Calu3 (cell line): Measurements from ENCODE around the gene WNT9B. TPM values are rescaled to one million over a fixed set of nuclear protein-coding genes. Genes with fewer than 3 reads are reported as not detected.

ENCODE experiments used
- BruUV-seq: library from RNA; stranded (reverse); fragments of 400-500 nt; replicated peaks from 2 replicates; lab custom pipeline; 2021; lab: Mats Ljungman, UMichigan
- CTCF ChIA-PET: fragments of 300-600 bp; sonication (Branson Sonifier 250); formaldehyde crosslinking; loops from one replicate; lab custom pipeline; 2022; ENCODE audit warnings: antibody characterized with exemption; lab: Charles Lee
- DNase-seq: peaks from one replicate; pipeline ENCODE4 v3.0.0; 2022
- H3K27ac Mint-ChIP-seq: one replicate; pipeline ENCODE4 v1.8.0; 2022; ENCODE audit warnings: mixed read lengths; ENCODE audit not compliant: unreplicated experiment
- H3K27me3 Mint-ChIP-seq: one replicate; pipeline ENCODE4 v1.8.0; 2022; ENCODE audit warnings: mixed read lengths; ENCODE audit not compliant: unreplicated experiment
- H3K36me3 Mint-ChIP-seq: one replicate; pipeline ENCODE4 v1.8.0; 2022; ENCODE audit warnings: mild to moderate bottlenecking, moderate library complexity, mixed read lengths; ENCODE audit not compliant: insufficient read depth, unreplicated experiment
- H3K4me1 Mint-ChIP-seq: one replicate; pipeline ENCODE4 v1.8.0; 2022; ENCODE audit warnings: mild to moderate bottlenecking, low read depth, mixed read lengths; ENCODE audit not compliant: unreplicated experiment
- H3K4me3 Mint-ChIP-seq: one replicate; pipeline ENCODE4 v1.8.0; 2022; ENCODE audit warnings: mild to moderate bottlenecking, low read depth, moderate library complexity, mixed read lengths; ENCODE audit not compliant: unreplicated experiment
- H3K9me3 Mint-ChIP-seq: one replicate; pipeline ENCODE4 v1.8.0; 2022; ENCODE audit warnings: low read depth, mixed read lengths; ENCODE audit not compliant: unreplicated experiment
- intact Hi-C: fragments of 100-400 bp; cut with micrococcal nuclease; formaldehyde crosslinking; loops from one replicate; pipeline ENCODE4 v1.10.0; 2022; ENCODE audit not compliant: unreplicated experiment
- total RNA-seq: library from RNA; stranded (reverse); gene quantifications from 2 replicates; pipeline ENCODE4 v1.2.3, GENCODE V29; 2022
- TF ChIP-seq, protein P1 (sequence below): fragments of 200-600 bp; IDR thresholded peaks from one replicate; pipeline ENCODE4 v1.8.0; 2022; ENCODE audit warnings: antibody characterized with exemption; ENCODE audit not compliant: unreplicated experiment

The WNT9B gene
- total RNA-seq, 1 experiment from 2014 or later: not detected

DNA sequence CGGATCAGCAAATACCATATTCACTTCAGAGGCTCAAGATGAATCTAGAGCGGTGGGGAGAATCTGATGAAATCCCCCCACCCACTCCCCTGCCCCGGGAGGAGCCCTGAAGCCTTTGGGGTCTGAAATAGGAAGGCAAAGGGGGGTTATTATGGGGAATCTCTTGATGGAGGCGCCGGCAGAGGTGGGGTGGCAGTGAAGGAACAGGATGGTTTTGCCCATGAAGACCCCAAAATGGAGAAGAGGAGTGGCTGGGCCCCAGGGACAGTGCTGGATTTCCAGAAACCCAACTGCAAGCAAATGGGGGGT is 33.5 kb upstream of the WNT9B start:
- peaks cover 6% of the 10 kb centered on the region for H3K4me1 Mint-ChIP-seq
- H3K27me3 Mint-ChIP-seq: peaks cover 89% of the 10 kb centered on the region
- H3K9me3 Mint-ChIP-seq: no peaks in the 10 kb centered on the region
- BruUV-seq: no TSS peak
- intact Hi-C loops: loop anchor here (10.0 kb wide), 1 partner anchor 73 kb away; no protein-coding TSS in a partner anchor
- no peak for DNase-seq
- no peaks in the 10 kb centered on the region for H3K36me3 Mint-ChIP-seq
- no peak overlapping the region for H3K27ac Mint-ChIP-seq
- TF ChIP-seq, protein P1, sequence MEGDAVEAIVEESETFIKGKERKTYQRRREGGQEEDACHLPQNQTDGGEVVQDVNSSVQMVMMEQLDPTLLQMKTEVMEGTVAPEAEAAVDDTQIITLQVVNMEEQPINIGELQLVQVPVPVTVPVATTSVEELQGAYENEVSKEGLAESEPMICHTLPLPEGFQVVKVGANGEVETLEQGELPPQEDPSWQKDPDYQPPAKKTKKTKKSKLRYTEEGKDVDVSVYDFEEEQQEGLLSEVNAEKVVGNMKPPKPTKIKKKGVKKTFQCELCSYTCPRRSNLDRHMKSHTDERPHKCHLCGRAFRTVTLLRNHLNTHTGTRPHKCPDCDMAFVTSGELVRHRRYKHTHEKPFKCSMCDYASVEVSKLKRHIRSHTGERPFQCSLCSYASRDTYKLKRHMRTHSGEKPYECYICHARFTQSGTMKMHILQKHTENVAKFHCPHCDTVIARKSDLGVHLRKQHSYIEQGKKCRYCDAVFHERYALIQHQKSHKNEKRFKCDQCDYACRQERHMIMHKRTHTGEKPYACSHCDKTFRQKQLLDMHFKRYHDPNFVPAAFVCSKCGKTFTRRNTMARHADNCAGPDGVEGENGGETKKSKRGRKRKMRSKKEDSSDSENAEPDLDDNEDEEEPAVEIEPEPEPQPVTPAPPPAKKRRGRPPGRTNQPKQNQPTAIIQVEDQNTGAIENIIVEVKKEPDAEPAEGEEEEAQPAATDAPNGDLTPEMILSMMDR: no peak
- CTCF ChIA-PET: no interaction called here
- peak overlapping the region; percentile 62 for H3K4me3 Mint-ChIP-seq

DNA sequence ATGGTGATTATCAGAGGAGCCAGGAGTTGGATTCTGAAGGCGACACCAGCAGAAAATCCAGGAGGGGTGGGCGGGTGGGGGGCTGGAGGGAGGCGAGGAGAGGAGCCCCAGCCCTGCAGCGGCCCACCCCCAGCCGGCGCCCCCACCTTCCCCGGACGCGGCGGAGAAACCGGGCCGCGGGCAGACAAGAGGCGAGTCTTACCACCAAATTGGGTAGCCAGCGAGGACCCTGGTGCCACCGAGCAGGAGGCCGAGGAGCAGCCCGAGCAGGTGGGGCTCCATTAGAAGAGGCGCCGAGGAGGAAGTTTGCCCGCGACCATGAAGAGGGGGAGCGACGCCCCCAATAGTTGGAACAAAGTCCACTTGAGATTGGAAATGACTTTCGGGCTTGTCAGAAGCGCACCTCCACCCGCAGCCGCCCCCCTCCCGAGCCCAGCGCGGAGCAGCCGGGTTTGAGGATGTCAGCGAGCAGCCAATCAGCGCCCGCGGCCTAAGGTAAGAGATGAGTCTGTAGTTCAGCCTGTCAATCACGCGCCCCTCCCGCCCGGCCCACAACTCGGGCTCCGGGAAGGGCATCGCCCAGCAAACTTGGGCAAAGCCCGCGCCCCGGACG is 33.0 kb upstream of the WNT9B start, which contains the start of gene WNT3:
Gene WNT3, minus strand, starts transcription at position 377 of the 613 bp plus-strand sequence. Its CDS starts 95 bp downstream, at position 282.
- Mint-ChIP-seq H3K9me3 (no peaks in the 10 kb centered on the region), H3K27ac (no peak within 1 kb of the TSS), H3K27me3 (peaks cover 83% of the 10 kb centered on the region), H3K36me3 (no peaks in the 10 kb centered on the region), H3K4me3 (peak within 1 kb of the TSS; percentile 62), H3K4me1 (peaks cover 6% of the 10 kb centered on the region)
- no TSS peak for BruUV-seq
- TF ChIP-seq, protein P1: no peak
- CTCF ChIA-PET: no interaction called here
- no peak for DNase-seq
- intact Hi-C loops: loop anchor here (10.0 kb wide), 1 partner anchor 74 kb away; no protein-coding TSS in a partner anchor

DNA sequence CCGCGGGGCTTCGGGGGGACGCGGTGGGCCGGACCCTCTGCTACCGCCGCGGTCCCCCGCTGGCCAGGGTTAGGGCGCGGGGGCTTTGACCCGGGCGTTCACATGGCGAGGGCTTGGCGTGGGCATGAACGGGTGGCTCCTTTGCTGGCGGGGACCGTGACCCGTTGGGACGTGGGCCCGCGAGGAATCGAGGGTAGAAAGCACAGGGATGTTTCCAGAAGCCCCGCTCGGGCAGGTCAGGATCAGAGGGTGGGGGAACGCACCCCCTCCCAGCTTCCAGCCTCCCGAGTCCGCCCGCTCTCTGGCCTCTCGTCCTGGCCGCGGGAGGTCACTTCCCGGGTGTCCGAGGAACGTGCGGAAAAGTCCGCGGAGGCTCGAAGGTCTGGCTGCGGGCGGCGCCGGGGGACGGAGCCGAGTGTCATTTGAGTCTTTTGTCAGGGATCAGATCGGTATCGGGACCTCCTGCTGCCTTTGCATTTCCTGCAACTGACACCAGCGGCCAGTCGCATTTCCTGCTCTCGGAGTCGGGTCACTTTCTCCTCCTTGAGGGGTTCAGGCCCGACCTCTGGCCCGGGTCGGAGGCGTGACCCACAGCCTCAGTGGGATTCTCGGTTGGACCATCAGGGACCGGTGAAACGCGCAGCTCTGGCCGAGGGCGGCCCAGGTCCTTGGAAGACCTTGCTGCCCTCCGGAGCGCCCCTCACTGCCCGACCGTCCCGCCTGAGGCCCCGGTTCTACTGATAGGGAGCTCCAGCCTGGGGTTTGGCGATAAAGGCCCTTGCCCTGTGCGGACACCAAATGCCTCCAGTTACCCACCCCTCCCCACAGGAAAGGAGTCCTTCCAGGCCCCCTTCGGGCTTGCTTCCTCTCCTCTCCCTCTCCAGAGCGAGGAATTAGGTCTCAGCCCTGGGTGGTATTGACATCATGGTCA is 32.2 kb upstream of the WNT9B start:
- intact Hi-C loops: loop anchor here (10.0 kb wide), 1 partner anchor 74 kb away; no protein-coding TSS in a partner anchor
- Mint-ChIP-seq H3K27ac (no peak overlapping the region), H3K27me3 (peaks cover 78% of the 10 kb centered on the region), H3K4me1 (peaks cover 6% of the 10 kb centered on the region), H3K36me3 (no peaks in the 10 kb centered on the region), H3K9me3 (no peaks in the 10 kb centered on the region), H3K4me3 (peak overlapping the region; percentile 62)
- BruUV-seq: no TSS peak
- CTCF ChIA-PET: interaction anchor here (0.6 kb wide), 1 partner anchor 9 kb away, joined by 3 read pairs; no protein-coding TSS in a partner anchor
- TF ChIP-seq, protein P1: no peak
- no peak for DNase-seq

DNA sequence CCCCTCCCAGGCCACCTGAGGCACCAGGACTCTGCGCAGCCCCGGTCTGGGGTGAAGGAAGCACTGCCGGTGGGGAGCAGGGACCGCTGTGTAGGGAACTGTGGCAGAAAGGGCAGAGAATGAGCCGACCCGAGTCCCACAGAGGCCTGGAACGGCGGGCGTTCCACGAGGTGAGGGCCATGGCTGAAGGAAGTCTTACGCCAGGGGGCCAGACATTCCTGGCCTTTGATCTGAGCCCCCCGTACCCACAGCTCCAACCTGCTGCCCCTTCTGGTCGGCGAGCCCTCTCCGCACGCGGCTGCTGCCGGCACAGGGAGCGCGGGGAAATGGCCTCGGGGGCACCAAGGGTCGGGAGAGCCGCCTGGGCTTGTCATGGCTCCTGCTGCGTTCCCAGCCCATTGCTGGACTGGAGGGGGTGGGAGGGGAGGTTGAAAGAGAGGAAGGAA is 31.5 kb upstream of the WNT9B start:
- Mint-ChIP-seq H3K27ac (no peak overlapping the region), H3K9me3 (no peaks in the 10 kb centered on the region), H3K36me3 (no peaks in the 10 kb centered on the region), H3K4me3 (no peak overlapping the region), H3K4me1 (peaks cover 6% of the 10 kb centered on the region), H3K27me3 (peaks cover 85% of the 10 kb centered on the region)
- BruUV-seq: no TSS peak
- CTCF ChIA-PET: interaction anchor here (0.6 kb wide), 1 partner anchor 9 kb away, joined by 3 read pairs; no protein-coding TSS in a partner anchor
- no peak for DNase-seq
- TF ChIP-seq, protein P1: no peak
- intact Hi-C loops: loop anchor here (10.0 kb wide), 1 partner anchor 75 kb away; no protein-coding TSS in a partner anchor
